Measurements from ENCODE around the gene CCDC32.

Gene CCDC32

DNA sequence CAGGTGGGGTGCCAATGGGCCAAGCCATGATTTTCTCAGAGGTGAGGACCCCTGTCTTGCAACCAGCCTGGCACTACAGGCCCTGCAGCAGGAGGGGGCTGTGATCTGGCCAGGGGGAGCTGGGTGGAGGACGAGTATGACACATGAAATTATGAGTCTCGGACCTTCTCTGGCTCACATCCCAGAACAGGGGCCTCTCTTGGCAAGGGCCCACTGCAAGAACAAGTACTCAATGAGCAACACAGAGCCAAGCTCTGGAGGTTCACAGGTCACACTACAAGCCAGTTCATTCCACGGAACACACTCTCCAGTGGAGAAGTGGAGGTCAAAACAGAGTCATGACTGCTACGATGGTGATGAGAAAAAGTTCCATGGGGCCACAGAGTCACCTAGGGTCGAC is 28.3 kb downstream of the CCDC32 start:
- TF ChIP-seq ZFX (IDR thresholded peaks at IDR 0.05): no peak
- TF ChIP-seq, protein P1, sequence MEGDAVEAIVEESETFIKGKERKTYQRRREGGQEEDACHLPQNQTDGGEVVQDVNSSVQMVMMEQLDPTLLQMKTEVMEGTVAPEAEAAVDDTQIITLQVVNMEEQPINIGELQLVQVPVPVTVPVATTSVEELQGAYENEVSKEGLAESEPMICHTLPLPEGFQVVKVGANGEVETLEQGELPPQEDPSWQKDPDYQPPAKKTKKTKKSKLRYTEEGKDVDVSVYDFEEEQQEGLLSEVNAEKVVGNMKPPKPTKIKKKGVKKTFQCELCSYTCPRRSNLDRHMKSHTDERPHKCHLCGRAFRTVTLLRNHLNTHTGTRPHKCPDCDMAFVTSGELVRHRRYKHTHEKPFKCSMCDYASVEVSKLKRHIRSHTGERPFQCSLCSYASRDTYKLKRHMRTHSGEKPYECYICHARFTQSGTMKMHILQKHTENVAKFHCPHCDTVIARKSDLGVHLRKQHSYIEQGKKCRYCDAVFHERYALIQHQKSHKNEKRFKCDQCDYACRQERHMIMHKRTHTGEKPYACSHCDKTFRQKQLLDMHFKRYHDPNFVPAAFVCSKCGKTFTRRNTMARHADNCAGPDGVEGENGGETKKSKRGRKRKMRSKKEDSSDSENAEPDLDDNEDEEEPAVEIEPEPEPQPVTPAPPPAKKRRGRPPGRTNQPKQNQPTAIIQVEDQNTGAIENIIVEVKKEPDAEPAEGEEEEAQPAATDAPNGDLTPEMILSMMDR (conservative IDR thresholded peaks at IDR 0.05): no peak
- H3K27ac ChIP-seq: no peak overlapping the region

- no peak for TF ChIP-seq ZFX (IDR thresholded peaks at IDR 0.05)
- TF ChIP-seq, protein P1 (conservative IDR thresholded peaks at IDR 0.05): no peak
- no peak overlapping the region for H3K27ac ChIP-seq
These were observed 30.5 kb downstream of the CCDC32 start for GRCh38 chr15:40534371-40534770.

DNA sequence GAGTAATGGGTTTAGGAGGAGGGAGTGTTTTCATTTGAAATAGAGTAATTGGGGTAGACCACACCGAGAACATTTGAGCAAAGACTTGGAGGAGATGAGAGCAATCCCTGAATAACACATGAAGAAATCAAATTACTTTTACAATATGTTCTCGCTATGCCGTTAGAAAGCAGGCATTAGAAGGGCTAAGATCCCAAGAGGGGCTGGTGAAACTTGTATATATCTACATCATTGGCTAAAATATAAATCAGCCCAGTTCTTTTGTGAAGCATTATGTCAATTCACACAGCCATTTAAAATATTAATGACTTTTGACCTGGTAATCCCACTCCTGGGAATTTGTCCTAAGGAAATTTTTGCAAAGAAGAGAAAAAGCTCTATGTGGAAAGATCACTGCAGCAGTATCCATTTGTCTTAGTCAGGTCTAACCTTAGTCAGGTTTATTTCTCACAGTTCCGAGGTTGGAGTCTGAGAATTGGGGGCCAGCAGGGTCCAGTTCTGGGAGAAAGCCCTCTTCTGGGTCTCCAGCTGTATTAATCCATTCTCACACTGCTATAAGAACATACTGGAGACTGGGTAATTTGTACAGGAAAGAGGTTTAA is 31.0 kb downstream of the CCDC32 start:
- TF ChIP-seq, protein P1 (conservative IDR thresholded peaks at IDR 0.05): no peak
- no peak for TF ChIP-seq ZFX (IDR thresholded peaks at IDR 0.05)
- H3K27ac ChIP-seq: no peak overlapping the region

DNA sequence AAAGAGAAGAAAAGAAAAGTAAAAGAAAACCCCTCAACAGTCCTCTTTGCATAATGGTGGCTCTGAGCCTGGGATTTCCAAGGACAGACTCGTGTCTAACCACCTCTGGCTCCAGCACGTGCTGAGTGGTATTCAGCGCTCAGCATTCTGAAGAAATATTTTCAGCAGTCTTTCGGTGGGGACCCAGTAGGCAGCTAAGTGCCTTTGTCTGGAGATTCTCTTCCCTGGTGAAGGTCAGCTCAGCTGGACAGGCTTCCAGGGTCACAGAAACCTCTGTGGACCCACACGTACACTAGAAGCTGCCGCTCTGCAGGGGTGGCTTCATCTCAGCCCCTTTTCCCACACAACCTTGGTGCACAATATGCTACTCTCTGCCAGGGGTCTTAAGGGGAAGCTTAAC is 36.0 kb downstream of the CCDC32 start:
- no peak overlapping the region for H3K27ac ChIP-seq
- no peak for TF ChIP-seq ZFX (IDR thresholded peaks at IDR 0.05)
- TF ChIP-seq, protein P1 (conservative IDR thresholded peaks at IDR 0.05): no peak

GRCh38 chr15:40525855-40526254 is 39.0 kb downstream of the CCDC32 start:
- H3K27ac ChIP-seq: no peak overlapping the region
- TF ChIP-seq, protein P1 (conservative IDR thresholded peaks at IDR 0.05): no peak
- no peak for TF ChIP-seq ZFX (IDR thresholded peaks at IDR 0.05)

DNA sequence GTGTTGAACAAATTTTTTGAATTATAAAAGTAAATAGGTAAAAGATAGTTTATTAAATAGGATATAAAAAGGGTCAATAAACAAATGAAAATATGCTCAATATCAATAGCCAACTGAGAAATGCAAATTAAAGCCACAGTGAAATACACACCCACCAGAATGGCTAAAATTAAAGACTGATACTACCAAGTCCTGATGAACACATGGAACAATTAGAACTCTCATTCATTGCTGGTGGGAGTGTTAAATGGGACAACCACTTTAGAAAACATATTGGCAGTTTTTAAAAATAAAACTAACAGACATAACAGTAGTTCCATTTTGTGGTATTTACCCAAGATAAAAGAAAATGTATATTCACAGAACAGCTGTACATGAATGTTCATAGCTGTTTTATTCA is 41.2 kb downstream of the CCDC32 start:
- no peak overlapping the region for H3K27ac ChIP-seq
- TF ChIP-seq, protein P1 (conservative IDR thresholded peaks at IDR 0.05): no peak
- TF ChIP-seq ZFX (IDR thresholded peaks at IDR 0.05): no peak

DNA sequence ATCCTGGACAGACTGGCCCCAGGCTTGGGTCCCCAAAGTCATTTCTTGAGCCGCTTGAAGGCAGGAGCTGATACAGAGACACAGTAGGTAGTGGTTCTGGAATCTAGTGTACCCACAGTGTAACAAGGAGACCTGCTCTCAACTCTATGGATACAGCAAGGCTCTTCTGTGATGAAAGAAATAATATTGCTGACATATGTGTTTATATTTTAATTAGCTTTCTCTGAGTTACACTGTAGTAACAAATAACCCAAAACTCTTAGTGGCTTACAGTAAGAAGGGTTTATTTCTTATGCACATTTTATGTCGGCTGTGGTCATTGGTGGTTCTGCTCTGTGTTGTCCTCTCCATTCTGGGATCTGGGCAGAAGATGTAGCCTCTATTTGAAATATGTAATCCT is 48.5 kb downstream of the CCDC32 start:
- TF ChIP-seq ZFX (IDR thresholded peaks at IDR 0.05): no peak
- TF ChIP-seq, protein P1 (conservative IDR thresholded peaks at IDR 0.05): no peak
- no peak overlapping the region for H3K27ac ChIP-seq
